ENCODE data around the gene GIMAP7. TPM values are rescaled to one million over a fixed set of nuclear protein-coding genes. Genes with fewer than 3 reads are reported as not detected.

GIMAP7 gene
- total RNA-seq, 2 donors from 2014 or later = 25.0 to 26.0 TPM

- ATAC-seq (no peak), DNase-seq (no peak)
- intact Hi-C loops (cut with DNase I) = loop anchor here in 1 of 2 donors (5.0 kb wide), 1 partner anchor 114 kb away; the partner anchor contains the start of gene GIMAP8
Measured at GRCh38 chr7:150566123-150566522, 51.5 kb downstream of the GIMAP7 start.

GRCh38 chr7:150566572-150566971 lies 51.9 kb downstream of the GIMAP7 start:
- ATAC-seq = no peak
- intact Hi-C loops (cut with DNase I) = loop anchor here in 1 of 2 donors (5.0 kb wide), 1 partner anchor 114 kb away; the partner anchor contains the start of gene GIMAP8
- DNase-seq = no peak

- peak; percentile 66 to 67 for ATAC-seq
- intact Hi-C loops (cut with DNase I) = loop anchor here in 1 of 2 donors (5.0 kb wide), 1 partner anchor 115 kb away; the partner anchor contains the start of gene GIMAP8
- DNase-seq = no peak
Measured at GRCh38 chr7:150567169-150567568, 52.5 kb downstream of the GIMAP7 start, which contains the start of gene GIMAP4. GIMAP4 (plus strand) TSS chr7:150567390; CDS start chr7:150569902, 2,512 bp downstream.

DNA sequence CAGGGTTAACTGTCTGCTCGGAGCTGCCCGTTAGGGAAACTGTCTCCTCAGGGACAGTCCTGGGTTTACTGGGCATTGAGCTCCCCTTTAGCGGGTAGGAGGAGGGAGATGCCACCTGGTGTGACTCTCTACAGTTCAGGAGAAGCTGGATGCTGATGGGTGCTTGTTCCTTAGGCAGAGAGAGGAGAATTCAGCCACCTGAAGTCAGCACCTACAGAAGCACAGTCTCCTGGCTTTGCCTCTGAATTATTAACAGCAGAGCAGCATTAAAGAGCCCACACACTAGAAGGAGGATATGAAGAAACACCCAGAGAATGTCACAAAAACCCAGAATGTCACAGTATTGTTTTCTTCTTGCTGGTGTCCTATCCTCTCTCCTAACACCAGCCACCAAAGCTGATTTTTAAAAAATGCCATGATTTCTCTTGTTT lies 53.2 kb downstream of the GIMAP7 start:
- ATAC-seq = peak in 1 of 2 donors; percentile 25
- no peak for DNase-seq
- intact Hi-C loops (cut with DNase I) = loop anchor here in 1 of 2 donors (5.0 kb wide), 1 partner anchor 116 kb away; the partner anchor contains the start of gene GIMAP8

- no peak for DNase-seq
- intact Hi-C loops (cut with DNase I) = loop anchor here in 1 of 2 donors (5.0 kb wide), 1 partner anchor 116 kb away; the partner anchor contains the start of gene GIMAP8
- ATAC-seq = peak in 1 of 2 donors; percentile 52
Measured at GRCh38 chr7:150568714-150569113, 54.0 kb downstream of the GIMAP7 start.

DNA sequence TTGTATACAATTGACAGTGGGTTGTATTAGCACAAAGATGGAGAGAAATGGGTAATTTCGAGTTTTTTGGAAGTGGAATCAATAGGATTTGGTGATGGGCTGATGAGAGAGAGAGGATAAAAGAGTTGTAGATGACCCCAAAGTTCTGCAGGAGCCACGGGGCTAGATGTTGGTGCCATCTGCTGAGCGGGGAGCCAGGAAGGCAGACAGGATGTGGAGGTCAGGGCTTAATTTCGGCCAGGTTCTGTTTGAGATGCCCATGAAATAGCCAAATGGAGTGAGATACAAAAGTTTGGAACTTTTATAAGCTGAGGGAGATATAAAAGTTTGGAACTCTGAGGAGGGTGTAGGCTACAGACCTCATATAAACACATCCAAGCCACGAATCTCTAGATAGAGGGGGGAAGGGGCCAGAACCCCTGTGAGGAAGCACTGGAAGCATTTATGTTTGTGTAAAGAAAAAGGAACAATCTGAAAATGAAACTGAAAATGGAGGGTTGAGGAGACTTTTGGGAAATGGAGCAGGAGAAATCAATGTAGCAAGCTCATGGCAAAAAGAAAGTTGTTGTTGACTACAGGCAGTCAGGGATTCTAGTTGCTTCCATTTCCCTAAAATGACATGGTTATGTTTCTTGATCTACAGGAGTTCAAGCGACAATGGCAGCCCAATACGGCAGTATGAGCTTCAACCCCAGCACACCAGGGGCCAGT lies 54.7 kb downstream of the GIMAP7 start:
- DNase-seq (no peak), ATAC-seq (peak in 1 of 2 donors; percentile 8)
- intact Hi-C loops (cut with DNase I) = loop anchor here in 1 of 2 donors (5.0 kb wide), 1 partner anchor 117 kb away; the partner anchor contains the start of gene GIMAP8

Other genes starting within 250 kb of the GIMAP7 start
- 1 to 10 TPM; 4.3 to 5.7 TPM for gene LRRC61, start 191.5 kb upstream of the GIMAP7 start, total RNA-seq
- gene ACTR3C, start 191.3 kb upstream of the GIMAP7 start, total RNA-seq = 1 to 10 TPM; 3.7 to 4.9 TPM
- 100 to 1,000 TPM in 1 of 2 donors, 10 to 100 TPM in 1; 86.4 to 178 TPM for gene RARRES2, start 173.2 kb upstream of the GIMAP7 start, total RNA-seq
- 100 to 1,000 TPM; 100 to 108 TPM for gene REPIN1, start 146.1 kb upstream of the GIMAP7 start, total RNA-seq
- 1 to 10 TPM; 3.8 to 4.2 TPM for gene ZNF775, start 135.5 kb upstream of the GIMAP7 start, total RNA-seq
- 10 to 100 TPM; 16.6 to 19.7 TPM for gene GIMAP8, start 64.2 kb upstream of the GIMAP7 start, total RNA-seq
- gene GIMAP4, start 52.5 kb downstream of the GIMAP7 start, total RNA-seq = 10 to 100 TPM; 30.2 to 40.4 TPM
- 10 to 100 TPM; 35.4 to 36.8 TPM for gene GIMAP6, start 117.5 kb downstream of the GIMAP7 start, total RNA-seq
- gene GIMAP2, start 170.8 kb downstream of the GIMAP7 start, total RNA-seq = 1 to 10 TPM; 7.0 to 9.2 TPM
- gene GIMAP1, start 201.7 kb downstream of the GIMAP7 start, total RNA-seq = 1 to 10 TPM; 4.5 to 7.0 TPM
- 10 to 100 TPM; 18.6 to 25.6 TPM for gene GIMAP5, start 222.5 kb downstream of the GIMAP7 start, total RNA-seq

All from left cardiac atrium (tissue), 4 donors.